Amygdala (tissue), 56 donors: ENCODE results near the gene S1PR4.

Source experiments
- DNase-seq, 56 donors: peaks; one replicate each; lab custom pipeline; 2025; lab: John Stamatoyannopoulos, UW

The S1PR4 gene, protein sequence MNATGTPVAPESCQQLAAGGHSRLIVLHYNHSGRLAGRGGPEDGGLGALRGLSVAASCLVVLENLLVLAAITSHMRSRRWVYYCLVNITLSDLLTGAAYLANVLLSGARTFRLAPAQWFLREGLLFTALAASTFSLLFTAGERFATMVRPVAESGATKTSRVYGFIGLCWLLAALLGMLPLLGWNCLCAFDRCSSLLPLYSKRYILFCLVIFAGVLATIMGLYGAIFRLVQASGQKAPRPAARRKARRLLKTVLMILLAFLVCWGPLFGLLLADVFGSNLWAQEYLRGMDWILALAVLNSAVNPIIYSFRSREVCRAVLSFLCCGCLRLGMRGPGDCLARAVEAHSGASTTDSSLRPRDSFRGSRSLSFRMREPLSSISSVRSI

DNA sequence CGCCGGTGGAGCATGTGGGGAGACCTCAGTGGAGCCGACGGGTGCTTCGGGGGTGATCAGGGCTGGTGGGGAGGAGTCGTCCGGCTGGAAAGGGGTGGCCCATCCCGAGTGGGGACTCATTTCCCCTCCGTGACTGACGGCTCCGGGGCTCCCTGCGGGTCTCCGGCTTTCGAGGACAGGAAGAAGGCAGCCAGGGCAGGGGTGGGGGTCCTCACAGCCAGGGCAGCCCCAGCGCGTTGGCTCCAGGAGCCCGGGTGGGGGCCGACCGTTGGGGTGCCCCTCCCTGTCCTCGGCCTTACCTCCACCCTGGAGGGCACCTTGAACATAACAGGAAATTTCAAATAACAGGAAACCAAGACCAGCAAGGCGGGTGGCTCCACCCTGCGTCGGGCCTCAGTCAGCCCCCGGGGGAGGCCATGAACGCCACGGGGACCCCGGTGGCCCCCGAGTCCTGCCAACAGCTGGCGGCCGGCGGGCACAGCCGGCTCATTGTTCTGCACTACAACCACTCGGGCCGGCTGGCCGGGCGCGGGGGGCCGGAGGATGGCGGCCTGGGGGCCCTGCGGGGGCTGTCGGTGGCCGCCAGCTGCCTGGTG is at the start of gene S1PR4:
Gene S1PR4, plus strand, starts transcription at position 393 of the 596 bp plus-strand sequence. Its CDS starts 24 bp downstream, at position 417.
- no peak for DNase-seq

DNA sequence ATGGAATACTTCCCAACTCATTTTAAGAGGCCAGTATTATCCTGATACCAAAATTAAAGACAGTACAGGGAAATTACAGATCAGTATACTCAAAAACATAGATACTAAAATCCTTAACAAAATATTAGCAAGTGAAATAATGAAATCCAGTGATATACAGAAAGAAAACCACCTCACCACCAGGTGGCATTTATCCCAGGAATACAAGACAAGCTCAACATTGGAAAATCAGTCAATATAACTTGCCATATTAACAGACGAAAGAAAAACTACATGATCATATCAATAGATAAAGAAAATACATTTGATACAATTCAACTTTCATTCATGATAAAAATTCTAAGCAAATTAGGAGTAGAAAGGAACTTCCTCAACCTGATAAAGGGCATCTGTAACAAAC is 49.5 kb upstream of the S1PR4 start:
- no peak for DNase-seq

DNA sequence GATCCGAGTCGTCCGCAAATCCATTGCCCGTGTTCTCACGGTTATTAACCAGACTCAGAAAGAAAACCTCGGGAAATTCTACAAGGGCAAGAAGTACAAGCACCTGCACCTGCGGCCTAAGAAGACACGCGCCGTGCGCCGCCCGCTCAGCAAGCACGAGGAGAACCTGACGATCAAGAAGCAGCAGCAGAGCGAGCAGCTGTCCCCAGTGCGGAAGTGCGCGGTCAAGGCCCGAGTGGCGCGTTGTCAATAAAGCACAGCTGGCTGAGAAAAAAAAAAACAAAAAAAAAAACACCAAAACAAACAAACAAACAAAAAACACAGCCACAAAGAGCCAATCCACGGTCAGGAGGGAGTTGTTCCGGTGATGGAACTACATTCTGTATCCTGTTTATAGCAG is 47.4 kb upstream of the S1PR4 start:
- DNase-seq, result no peak

DNA sequence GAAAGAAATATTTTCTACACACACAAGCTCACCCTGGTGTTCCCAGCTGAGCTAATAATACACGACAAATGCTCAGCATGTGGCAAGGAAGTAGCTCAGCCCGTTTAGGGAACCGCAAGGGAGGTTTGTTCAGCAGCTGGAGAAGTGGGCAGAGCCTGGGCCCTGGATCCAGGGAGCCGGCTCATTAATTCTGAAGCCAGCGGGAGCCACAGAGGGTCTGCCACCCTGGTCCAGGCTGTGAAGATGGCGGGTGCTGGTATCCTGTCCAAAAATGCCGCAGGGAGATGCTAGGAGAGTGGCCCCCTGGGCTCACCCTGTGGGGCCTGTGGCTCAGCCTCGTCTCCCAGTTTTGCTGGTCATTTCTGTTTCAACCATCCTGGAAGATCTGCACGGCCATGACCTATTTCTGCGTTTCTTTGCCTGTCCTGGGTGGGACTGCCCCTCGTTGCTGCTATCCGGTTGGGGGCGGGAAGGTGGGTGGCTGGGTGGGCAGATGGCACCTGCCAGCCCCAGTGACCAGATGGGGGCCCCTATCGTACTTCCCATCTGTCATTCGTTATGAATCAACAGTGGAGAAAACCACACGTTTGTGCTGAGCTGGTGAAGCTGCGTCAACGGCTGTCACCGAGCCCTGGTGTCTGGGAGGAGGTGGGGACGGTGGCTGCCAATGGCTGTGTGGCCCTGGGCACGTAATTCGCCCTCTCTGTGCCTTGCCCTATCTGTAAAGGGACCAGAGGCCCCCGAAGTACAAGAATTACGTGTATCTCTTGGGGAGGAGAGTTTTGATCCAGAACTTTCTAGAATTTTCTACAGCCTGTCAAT is 45.4 kb upstream of the S1PR4 start:
- peak in 21 of 56 donors; percentile 9 to 56 (median 22) for DNase-seq

DNA sequence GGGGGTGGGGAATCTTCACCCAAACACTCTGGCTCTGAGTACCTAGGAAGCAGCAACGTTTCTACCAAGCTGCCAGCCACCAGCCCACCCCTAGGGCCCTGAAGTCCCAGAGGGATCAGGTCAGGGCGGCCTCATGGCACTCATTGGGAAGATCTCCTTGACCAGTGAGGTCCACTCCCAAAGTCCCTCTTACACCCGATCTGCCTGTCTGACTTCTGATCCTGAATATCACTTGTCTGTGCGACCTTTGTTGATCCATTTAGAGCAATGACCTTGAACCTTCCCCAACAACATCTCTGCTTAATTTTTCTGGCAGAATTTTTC is 44.8 kb upstream of the S1PR4 start:
- no peak for DNase-seq

DNA sequence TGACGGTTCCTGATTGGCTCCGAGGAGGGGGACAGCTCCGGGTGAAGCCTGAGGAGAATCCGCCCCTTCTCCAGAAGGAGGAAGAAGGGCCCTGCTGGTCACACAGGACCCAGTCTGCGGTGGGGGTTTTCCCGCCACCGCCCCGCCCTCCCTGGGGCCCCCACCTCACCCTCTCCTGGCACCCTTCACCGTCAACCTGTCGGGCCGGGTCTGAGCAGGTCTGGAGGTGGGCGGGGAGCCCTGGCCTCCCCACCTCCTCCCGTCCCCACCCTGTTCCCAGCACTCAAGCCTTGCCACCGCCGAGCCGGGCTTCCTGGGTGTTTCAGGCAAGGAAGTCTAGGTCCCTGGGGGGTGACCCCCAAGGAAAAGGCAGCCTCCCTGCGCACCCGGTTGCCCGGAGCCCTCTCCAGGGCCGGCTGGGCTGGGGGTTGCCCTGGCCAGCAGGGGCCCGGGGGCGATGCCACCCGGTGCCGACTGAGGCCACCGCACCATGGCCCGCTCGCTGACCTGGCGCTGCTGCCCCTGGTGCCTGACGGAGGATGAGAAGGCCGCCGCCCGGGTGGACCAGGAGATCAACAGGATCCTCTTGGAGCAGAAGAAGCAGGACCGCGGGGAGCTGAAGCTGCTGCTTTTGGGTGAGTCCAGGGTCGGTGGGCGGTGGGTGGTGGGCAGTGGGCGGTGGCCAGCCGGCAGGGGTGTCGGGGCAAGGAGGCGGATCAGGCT is 42.4 kb upstream of the S1PR4 start, which contains the start of gene GNA15:
Gene GNA15, plus strand, starts transcription at position 73 of the 723 bp plus-strand sequence. Its CDS starts 418 bp downstream, at position 491.
- peak in 2 of 56 donors; percentile 12 to 13 for DNase-seq

DNA sequence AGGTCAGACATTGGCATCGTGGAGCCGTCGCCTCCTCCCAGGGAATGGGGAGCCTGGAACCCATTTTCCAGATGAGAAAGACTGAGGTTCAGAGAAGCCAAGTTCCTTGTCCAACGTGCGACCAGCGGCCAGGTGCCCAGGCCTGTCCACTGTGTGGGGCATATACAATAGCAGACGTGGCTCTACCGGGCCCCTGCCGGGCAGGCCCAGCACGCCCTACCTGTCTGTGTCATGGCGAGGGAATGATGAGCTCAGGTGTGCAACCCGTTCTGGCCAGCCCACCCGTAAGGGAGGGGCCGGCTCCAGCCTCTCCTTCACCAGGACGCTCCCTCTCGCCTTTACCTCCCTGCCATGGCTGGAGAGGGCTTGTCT is 41.9 kb upstream of the S1PR4 start:
- no peak for DNase-seq

DNA sequence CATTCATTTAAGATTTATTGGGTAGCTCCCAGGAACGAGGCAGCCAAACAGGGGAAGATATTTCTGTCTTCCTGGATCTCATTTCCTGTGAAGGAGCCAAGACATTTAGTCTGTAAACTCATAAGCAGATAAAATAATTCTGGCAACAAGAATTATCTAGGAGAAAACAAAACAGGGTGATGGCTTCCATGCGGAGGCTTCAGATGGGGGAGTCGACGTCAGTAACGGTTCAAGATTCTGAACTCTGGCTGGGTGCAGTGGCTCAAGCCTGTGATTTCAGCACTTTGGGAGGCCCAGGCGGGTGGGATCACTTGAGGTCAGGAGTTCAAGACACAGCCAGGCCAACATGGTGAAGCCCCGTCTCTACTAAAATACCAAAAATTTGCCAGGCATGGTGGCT is 41.5 kb upstream of the S1PR4 start:
- DNase-seq, result no peak

DNA sequence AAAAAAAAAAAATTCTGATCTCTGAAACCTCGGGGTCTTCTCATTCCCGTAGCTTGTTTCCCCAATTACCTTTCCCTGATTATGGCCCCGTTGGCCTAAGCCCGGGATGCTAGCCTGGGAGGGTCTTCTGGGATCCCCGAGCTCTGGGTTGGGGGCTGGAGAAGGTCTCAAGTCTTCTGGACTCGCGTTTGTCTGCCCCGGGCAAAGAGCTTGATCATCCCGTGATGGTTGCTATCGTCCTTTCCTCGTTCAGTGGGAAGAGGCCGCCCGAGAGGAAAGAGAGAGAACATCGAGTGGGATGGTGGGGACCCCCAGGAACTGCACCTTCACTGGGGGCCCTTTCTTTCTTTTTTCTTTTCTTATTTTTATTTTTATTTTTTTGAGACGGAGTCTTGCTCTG is 40.3 kb upstream of the S1PR4 start:
- no peak for DNase-seq

DNA sequence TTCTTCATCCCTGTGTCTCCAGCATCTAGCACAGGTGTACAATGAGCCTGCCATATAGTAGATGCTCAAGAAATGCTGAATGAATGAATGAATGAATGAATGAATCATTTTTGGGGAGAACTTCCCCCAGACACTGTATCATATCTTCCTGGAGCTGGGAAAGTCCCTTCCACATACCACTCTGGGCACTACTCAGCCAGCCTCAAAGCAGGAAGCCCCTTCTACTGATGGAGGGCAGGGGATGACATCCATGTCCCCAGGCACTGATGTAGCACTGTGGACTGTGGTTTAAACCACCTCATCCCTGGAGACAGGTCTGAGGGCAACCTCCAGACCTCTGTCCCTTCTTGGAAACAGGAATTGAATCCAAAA is 37.9 kb upstream of the S1PR4 start:
- no peak for DNase-seq

DNA sequence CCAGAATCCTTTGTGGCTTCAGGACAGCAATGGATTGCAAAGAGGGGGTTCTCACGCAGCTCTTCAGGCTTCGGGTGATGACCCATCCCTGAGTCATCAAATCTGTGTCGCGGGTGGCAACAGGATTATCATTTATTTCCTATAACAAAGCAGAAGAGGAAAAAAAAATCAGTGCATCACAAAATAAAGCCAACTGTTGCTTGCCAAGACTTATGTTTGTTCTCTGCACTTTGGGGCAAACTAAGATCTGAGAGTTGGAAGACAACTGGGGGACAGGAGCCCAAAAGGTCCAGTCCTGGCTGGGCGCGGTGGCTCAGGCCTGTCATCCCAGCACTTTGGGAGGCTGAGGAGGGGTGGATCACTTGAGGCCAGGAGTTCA is 36.3 kb upstream of the S1PR4 start:
- peak in 1 of 56 donors; percentile 43 for DNase-seq

DNA sequence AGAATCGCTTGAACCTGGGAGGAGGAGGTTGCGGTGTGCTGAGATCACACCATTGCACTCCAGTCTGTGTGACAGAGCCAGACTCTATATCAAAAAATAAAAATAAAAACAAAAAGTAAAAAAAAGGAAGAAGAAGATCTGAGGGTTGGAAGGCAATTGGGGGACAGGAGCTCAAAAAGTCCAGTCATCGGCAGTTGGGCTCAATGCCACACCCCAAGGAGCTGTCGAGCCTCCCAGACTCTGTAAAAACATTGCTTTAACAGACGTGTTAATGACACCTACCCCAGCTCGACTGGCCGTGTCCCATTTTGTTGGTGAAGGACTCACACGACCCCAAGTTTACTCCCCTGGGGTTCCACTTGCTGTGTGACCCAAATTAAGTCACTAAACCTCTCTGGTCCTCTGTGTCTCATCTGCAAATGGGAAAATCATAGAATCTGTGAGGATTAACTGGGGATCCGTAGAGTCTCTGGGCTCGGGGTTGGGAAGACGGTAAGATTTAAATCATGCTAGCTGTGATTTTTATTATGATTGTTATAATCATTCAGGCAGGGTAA is 35.7 kb upstream of the S1PR4 start:
- DNase-seq, result no peak

DNA sequence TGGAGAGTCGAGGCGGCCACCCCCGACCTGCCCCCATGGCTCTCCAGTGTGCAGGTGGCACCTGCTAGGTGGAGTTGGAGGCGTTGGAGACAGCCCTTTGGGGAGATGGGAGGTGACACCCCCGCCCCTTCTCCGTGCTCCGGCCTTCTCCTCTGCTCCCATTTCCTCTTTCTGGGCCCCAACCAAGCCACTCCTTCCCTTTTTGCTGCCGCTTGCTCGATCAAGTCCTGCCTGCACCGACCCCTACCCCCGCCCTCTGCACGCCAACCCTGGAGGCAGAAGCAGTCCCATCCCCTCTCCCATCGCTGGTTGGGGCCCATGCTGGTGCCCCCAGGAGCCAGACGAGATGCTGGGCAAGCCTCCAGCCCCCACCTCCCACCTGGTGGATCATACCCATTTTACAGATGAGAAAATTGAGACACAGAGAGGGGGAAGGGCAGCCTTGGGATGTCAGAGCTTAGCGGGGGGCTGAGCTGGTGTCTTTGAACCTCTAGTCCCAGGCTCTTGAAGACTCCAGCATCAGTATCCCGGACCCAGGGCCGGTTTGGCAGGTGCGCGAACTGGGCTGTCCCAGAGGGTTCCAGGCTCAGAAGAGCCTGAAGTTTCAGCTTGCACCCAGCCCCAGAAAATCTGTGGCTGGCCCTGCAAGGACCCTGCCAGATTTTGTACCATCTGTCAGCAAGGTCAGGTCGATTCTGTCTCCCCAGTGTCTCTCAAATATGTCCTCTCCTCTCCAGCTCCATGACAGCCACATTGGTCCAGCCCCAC is 32.5 kb upstream of the S1PR4 start:
- DNase-seq, result peak in 6 of 56 donors; percentile 8 to 30 (median 20)

DNA sequence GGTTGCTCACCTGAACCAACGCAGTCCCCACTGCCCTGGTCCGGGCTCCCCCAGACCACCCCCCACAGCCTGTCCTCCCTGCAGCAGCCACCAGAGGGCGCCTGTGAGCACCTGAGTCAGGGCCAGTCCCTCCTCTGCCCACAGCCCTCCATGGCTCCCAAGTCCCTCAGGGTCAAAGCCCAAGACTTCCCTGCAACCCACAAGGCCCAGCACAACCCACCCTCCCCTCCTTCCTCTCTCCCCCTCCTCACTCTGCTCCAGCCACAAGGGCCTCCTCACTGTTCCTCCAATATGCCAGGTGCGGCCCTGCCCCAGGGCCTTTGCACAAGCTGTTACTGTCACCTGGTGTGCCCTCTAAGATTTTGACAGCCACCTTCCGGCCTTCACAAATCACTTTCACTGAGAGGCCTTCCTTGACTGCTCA is 31.9 kb upstream of the S1PR4 start:
- peak in 1 of 56 donors; percentile 8 for DNase-seq

DNA sequence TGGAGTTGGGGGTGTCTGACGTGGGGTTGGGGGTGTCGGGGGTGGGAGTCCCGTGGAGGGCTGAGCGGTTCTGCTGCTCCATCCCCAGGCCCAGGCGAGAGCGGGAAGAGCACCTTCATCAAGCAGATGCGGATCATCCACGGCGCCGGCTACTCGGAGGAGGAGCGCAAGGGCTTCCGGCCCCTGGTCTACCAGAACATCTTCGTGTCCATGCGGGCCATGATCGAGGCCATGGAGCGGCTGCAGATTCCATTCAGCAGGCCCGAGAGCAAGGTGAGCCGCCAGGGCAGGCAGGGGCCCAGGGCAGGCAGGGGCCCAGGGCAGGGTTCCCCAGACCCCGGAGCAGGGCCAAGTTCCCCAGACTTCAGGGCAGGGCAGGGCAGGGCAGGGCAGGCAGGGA is 30.1 kb upstream of the S1PR4 start:
- DNase-seq, result no peak

DNA sequence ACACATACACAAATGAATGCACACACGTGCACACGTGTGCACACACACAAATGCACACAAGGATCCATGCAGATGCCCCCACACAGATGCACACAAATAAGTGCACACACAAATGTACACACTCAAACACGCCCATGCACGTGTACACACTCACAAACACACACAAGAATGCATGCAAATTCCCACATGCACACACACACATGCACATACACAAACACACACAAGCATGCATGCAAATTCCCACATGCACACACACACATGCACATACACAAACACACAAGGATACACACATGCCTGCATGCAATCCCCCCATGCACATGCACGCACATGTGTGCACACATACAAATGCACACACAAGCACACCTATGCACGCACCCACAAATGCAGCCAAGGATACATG is 29.5 kb upstream of the S1PR4 start:
- DNase-seq, result no peak

DNA sequence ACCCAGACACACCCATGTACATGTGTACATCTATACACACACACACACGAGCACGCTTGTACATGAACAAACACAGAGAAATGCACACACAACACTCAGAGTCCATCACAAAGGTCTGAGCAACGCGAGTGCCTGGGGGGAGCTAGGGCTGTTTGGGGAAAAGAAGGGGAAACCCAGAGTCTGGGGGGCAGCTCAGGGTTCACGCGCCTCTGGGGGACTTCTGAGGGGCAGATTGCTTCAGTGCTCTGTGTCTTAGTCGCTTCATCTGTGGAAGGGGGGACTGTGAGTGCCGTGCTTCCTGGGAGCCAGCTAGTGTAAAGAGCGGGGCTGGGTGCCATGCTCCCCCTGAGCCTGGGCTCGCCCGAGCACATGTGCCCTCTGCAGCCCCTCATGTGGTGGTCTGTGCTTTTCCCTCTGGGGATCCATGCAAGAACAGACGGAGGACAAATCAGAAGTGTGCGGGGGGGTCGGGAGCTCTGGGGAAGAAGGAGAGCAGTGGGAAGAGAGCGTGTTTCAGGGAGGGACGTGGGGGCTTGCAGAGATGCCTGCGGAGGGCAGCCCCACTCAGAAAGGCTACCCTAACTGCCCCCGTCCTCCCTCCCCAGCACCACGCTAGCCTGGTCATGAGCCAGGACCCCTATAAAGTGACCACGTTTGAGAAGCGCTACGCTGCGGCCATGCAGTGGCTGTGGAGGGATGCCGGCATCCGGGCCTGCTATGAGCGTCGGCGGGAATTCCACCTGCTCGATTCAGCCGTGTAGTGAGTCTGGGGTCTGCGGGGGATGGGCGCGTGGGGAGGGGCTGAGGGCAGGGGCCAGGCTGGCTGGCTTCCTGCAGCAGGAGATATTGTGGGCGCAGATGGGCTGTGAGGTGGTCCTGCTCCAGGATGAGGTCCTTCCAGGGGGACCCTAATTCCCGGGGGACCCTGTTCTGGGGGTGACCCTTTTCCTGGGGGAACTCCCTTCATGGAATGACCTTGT is 28.8 kb upstream of the S1PR4 start:
- no peak for DNase-seq

DNA sequence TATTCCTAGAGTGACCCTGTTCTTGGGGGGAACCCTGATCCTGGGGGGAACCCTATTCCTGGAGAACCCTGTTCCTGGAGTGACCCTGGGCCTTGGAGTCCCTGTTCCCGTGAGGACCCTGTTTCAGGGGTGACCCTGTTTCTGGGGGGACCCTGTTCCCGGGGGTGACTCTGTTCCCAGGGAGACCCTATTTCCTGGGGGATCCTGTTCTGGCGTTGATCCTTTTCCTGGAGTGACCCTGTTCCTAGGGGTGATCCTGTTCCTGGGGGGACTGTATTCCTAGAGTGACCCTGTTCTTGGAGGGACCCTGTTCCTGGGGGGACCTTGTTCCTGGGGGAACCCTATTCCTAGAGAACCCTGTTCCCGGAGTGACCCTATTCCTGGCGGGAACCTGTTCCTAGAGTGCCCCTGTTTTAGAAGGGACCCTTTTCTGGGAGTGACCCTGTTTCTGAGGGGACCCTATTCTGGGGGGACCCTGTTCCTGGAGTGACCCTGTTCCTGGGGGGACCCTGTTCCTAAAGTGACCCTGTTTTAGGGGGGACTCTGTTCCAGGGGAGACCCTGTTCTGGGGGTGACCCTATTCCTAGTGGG is 27.7 kb upstream of the S1PR4 start:
- no peak for DNase-seq
